Right lobe of liver (tissue), 4 donors: Measurements from ENCODE around the gene CCDC71L.

Source experiments
- CTCF ChIP-seq, 4 donors: fragments of 200-600 bp in 3 of 4; fragments of 450-650 bp in 1 of 4; IDR thresholded peaks; one replicate each; pipeline versions ENCODE4 v1.5.1 to v1.8.0; 2016 to 2022; ENCODE audit warnings: antibody characterized with exemption in 4 of 4, mild to moderate bottlenecking in 2 of 4
- POLR2A ChIP-seq: fragments of 450-650 bp; IDR thresholded peaks from one replicate; pipeline ENCODE4 v1.6.1; 2017; ENCODE audit warnings: antibody characterized with exemption, mild to moderate bottlenecking
- donor health status: DM: no; HTN: no; CAD: no.
- donor health status: DM: no; HTN: no; CAD: no.
- donor health status: DM: no; HTN: yes; CAD: no.

GRCh38 chr7:106618480-106618879, 42.5 kb downstream of the CCDC71L start:
- TF ChIP-seq CTCF (IDR thresholded peaks at IDR 0.05) (no peak), POLR2A (no peak)
